NT2/D1 (cell line): ENCODE data around the gene TSHZ3.

Source experiments
- DNase-seq: peaks from one replicate; pipeline ENCODE4 v3.0.0-alpha.2; 2011; ENCODE audit warnings: low read depth, low spot score
- H3K27me3 ChIP-seq: 2 replicates; pipeline ENCODE4 v1.6.0; 2011; ENCODE audit warnings: mild to moderate bottlenecking; ENCODE audit not compliant: insufficient read length, insufficient read depth
- H3K36me3 ChIP-seq: 2 replicates; pipeline ENCODE4 v1.6.1; 2011; ENCODE audit warnings: mild to moderate bottlenecking, low read length, mixed read lengths; ENCODE audit not compliant: insufficient read depth, insufficient read length
- H3K4me1 ChIP-seq: 2 replicates; pipeline ENCODE4 v1.5.1; 2011; ENCODE audit not compliant: insufficient read depth, insufficient read length
- H3K4me3 ChIP-seq: 2 replicates; pipeline ENCODE4 v1.5.1; 2011; ENCODE audit warnings: low read depth; ENCODE audit not compliant: insufficient read length
- H3K9ac ChIP-seq: 2 replicates; pipeline ENCODE4 v1.6.0; 2011; ENCODE audit warnings: low read depth; ENCODE audit not compliant: insufficient read length
- H3K9me3 ChIP-seq: 2 replicates; pipeline ENCODE4 v1.5.1; 2011; ENCODE audit warnings: mild to moderate bottlenecking, low read length; ENCODE audit not compliant: insufficient read depth
- SUZ12 ChIP-seq: IDR thresholded peaks from 2 replicates; pipeline ENCODE4 v1.6.1; 2011; ENCODE audit not compliant: insufficient read length, insufficient read depth; ENCODE audit errors: extremely low read depth
- YY1 ChIP-seq: IDR thresholded peaks from 2 replicates; pipeline ENCODE4 v1.6.1; 2011; ENCODE audit not compliant: insufficient read length, insufficient read depth
- ZNF274 ChIP-seq: IDR thresholded peaks from 2 replicates; pipeline ENCODE4 v1.6.1; 2011; ENCODE audit warnings: mild to moderate bottlenecking, low read depth, low read length

Gene TSHZ3

DNA sequence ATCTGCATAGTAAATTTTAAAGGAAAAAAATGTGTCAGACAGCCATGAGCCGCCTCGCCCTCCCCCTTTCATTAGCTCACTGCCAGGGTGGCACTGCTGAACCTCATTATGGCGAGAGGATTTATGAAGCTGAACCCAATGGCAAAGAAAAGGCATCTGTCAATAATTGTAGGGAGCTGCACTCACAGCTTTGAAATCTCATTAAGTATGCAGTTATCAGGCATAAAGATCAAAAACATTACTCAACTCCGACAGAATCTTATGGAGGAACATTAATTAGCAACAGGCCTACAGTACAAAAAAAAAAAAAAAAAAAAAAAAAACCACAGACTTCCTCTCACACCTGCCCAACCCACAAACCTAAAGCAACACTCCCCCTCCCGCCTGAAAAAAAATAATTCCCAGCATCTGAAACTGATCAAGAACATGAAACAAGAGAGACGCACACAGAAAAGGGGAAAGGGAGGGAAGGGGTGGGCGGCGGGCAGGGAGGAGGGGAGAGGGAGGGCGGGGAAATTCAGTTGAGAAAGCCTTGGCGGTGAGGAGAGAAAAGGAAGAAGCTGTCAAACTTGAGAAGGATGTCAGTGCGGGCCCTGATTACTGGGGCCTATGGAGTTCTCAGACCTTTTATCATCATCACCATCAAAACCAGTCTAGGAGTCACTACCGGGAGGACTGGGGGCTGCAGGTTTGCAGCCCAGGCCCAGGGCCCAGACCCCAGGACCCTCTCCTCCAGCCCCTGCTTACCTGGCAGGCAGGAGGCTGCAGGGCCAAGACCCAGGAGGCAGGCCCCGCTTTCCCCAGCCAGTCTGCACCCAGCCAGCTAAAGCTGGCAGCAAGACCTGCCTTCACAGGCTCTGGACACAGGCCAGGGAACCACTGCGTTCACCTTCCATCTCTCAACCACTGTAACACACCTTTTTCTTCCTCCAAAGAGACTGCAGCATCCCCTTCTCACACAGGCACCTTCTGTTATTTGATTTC, 8.9 kb downstream of the TSHZ3 start:
- Histone ChIP-seq H3K4me1 (no peaks in the 10 kb centered on the region), H3K36me3 (no peaks in the 10 kb centered on the region), H3K9ac (no peak overlapping the region), H3K4me3 (no peak overlapping the region), H3K9me3 (no peaks in the 10 kb centered on the region), H3K27me3 (peaks cover 3% of the 10 kb centered on the region)
- no peak for DNase-seq
- TF ChIP-seq ZNF274 = no peak
- TF ChIP-seq YY1 = no peak
- no peak for TF ChIP-seq SUZ12

DNA sequence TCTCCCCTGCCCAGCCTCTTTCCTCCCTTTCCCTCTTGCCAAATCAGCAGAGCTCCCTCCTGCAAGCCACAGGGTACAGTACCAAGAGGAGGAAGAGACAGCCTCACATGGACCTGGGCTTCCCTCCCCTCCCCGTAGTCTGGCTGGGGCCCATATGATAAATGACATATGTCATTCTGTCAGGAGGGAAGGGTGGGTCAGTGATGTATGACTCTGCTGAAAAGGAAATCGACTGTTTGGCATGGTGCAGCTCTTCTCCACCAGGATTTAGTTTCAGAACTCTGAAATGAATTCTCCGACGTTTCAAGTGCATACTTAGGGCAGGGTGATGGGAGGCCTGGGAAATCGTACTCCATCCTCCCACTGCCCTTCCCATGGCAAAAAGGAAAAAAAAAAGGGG, 9.8 kb downstream of the TSHZ3 start:
- Histone ChIP-seq H3K36me3 (no peaks in the 10 kb centered on the region), H3K9ac (no peak overlapping the region), H3K4me1 (no peaks in the 10 kb centered on the region), H3K4me3 (no peak overlapping the region), H3K9me3 (no peaks in the 10 kb centered on the region), H3K27me3 (no peaks in the 10 kb centered on the region)
- no peak for TF ChIP-seq ZNF274
- no peak for TF ChIP-seq YY1
- no peak for TF ChIP-seq SUZ12
- DNase-seq = no peak

DNA sequence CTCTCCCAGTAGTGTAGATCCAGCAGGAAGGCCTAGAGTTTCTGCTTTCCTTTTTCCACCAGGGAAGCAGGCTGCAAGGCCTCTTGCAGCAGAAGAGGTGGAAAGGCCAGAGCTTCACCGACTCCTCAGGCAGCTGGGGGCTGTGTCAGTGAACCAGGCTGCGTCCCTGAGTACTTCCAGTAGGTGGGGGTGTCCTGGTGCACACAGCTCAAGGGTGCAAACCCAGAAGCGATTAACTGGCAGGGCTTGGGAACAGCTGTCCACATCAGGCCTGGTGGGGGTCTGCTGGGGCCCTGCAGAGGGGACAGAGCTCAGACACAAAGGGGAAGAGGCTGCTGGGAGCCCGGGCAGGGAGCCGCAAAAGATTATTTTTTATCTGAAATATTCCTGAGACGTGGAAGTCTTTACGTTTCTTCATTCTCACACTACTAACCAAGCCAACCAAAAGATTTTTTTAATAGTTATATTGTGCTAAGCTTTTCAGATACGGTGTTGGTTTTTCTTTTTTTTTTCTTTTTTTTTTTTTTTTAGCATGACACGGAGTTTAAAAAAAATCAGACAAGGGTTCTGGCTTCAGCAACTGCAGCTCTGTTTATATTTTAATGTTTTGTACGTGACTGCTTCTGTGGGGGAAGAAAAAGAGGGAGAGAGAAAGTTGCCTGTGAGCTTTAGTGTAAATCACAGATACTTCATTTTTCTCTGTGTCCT, 11.0 kb downstream of the TSHZ3 start:
- no peak overlapping the region for H3K4me3 ChIP-seq
- no peak overlapping the region for H3K9ac ChIP-seq
- no peaks in the 10 kb centered on the region for H3K4me1 ChIP-seq
- DNase-seq = no peak
- no peaks in the 10 kb centered on the region for H3K9me3 ChIP-seq
- TF ChIP-seq SUZ12 = no peak
- TF ChIP-seq ZNF274 = no peak
- no peak for TF ChIP-seq YY1
- H3K36me3 ChIP-seq = no peaks in the 10 kb centered on the region
- no peaks in the 10 kb centered on the region for H3K27me3 ChIP-seq

DNA sequence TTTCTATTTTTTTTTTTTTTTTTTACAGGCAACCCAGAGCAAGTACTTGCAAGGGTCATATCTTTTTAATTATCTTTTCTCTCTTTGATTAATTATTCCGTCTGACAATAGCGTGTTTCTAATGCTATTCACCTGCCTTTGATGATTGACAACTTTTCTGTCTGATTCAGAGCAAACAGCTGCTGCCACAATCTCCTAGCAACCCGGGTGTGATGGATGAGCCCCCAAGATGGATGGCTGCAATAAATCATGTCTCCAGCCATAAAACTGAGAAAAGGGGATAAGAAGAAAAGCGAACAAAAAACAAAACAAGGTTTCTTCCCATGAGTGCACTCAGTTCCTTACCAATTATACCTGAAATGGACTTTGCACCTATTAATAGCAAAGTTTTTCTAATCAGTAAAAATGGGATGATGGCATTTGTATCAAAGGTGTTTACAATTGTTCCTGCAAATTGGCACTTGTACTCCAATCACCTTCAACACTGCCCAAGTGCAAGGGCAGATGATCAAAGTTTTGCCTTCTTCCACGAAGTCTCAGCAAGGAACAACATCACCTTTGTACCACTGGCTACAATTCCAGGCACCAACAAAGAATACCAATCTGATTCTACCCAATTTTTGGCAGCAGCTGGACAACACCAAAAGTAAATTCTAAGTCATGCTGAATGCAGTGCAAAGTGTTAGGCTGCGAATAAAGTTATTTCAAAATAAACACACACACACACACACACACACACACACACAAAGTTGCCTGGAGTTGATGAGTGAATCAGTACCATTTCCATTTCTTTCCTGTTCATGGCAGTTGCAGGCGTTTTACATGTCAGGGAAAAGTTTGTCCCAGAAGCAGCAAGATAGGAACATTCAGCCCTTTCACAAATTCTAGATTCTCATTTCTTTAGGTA, 12.0 kb downstream of the TSHZ3 start:
- Histone ChIP-seq H3K9ac (no peak overlapping the region), H3K36me3 (no peaks in the 10 kb centered on the region), H3K27me3 (no peaks in the 10 kb centered on the region), H3K4me1 (no peaks in the 10 kb centered on the region), H3K9me3 (no peaks in the 10 kb centered on the region), H3K4me3 (no peak overlapping the region)
- DNase-seq = no peak
- no peak for TF ChIP-seq YY1
- no peak for TF ChIP-seq SUZ12
- TF ChIP-seq ZNF274 = no peak

DNA sequence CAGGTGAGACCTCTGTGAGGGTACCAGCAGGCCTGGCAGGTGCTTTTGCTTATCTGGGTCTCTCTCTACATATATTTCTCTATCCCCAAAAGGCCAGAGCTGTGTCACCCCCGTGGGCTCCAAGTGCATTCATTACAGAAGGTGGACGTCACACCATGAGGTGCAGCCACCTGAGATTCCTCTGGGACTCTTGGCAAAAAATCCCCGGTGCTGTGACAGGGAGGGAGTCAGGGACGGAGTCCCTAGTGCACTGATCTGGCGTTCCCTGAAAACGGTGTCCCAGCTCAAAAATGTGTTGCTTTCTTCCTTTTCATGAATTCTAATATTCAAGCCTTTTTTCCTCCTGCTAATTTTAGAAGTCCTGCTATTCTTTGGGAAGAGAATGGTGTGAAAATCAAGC, 13.5 kb downstream of the TSHZ3 start:
- Histone ChIP-seq H3K9ac (no peak overlapping the region), H3K9me3 (no peaks in the 10 kb centered on the region), H3K4me3 (no peak overlapping the region), H3K36me3 (no peaks in the 10 kb centered on the region), H3K4me1 (no peaks in the 10 kb centered on the region), H3K27me3 (no peaks in the 10 kb centered on the region)
- DNase-seq = no peak
- TF ChIP-seq SUZ12 (no peak), YY1 (no peak), ZNF274 (no peak)

DNA sequence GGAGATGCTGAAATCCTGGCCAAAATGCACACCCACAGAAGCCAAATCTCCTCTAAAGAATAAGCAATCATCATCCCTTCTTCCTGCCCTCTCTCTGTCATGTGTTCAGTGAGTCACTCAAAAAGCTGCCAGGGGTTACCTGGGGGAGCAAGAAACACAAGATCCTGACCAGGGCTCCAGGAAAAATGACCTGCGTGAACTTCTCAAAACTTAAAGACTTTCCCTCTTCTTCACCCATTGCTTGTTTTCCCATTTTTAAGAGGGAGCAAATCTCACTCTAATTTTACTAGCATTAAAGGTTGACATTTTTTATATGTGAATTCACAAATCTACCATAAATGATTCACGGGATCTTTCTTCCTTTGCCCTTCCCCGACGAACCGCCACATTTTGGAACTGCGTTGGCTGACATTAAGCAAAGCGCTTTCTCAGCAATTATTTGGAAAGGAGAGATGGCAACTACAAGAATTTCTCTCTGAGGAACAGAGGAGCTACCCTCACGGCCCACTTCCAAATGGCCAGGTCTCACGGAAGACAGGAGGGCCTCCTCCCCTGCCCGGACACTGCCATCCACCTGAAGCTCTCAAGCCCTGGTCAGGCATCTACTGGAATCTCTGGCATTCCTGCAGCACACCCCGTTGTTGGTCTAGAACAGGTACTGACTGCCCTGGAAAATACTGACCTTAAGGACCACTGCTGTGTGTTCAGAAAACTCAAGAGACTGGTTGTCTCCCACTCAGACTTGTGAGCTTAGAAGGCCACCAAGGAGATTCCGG, 14.2 kb downstream of the TSHZ3 start:
- no peaks in the 10 kb centered on the region for H3K27me3 ChIP-seq
- H3K4me1 ChIP-seq = no peaks in the 10 kb centered on the region
- H3K4me3 ChIP-seq = no peak overlapping the region
- H3K9ac ChIP-seq = no peak overlapping the region
- no peak for DNase-seq
- no peaks in the 10 kb centered on the region for H3K9me3 ChIP-seq
- TF ChIP-seq SUZ12 = no peak
- no peaks in the 10 kb centered on the region for H3K36me3 ChIP-seq
